ENCODE data around the gene NPLOC4. TPM values are rescaled to one million over a fixed set of nuclear protein-coding genes. Genes with fewer than 3 reads are reported as not detected.
A peak's percentile ranks its signal among the peaks of the same experiment; 100 is the strongest.

The NPLOC4 gene
- polyA plus RNA-seq, result 47.8 TPM
- long read RNA-seq, donor 1, full-length matches to known transcripts, result 4 of 4 reads
- long read RNA-seq, donor 1, partial matches to known transcripts, result 0 of 4 reads
- long read RNA-seq, donor 1, other reads (novel, unspliced or antisense), result 0 of 4 reads
- long read RNA-seq, donor 2, full-length matches to known transcripts, result 8 of 8 reads
- long read RNA-seq, donor 2, partial matches to known transcripts, result 0 of 8 reads
- long read RNA-seq, donor 2, other reads (novel, unspliced or antisense), result 0 of 8 reads
- long read RNA-seq, donor 3, result 0 reads
- long read RNA-seq, donor 4, result 0 reads
- long read RNA-seq, donor 5, full-length matches to known transcripts, result 5 of 5 reads
- long read RNA-seq, donor 5, partial matches to known transcripts, result 0 of 5 reads
- long read RNA-seq, donor 5, other reads (novel, unspliced or antisense), result 0 of 5 reads
- long read RNA-seq, donor 6, full-length matches to known transcripts, result 7 of 7 reads
- long read RNA-seq, donor 6, partial matches to known transcripts, result 0 of 7 reads
- long read RNA-seq, donor 6, other reads (novel, unspliced or antisense), result 0 of 7 reads
- long read RNA-seq, donor 7, full-length matches to known transcripts, result 2 of 2 reads
- long read RNA-seq, donor 7, partial matches to known transcripts, result 0 of 2 reads
- long read RNA-seq, donor 7, other reads (novel, unspliced or antisense), result 0 of 2 reads
- long read RNA-seq, donor 8, full-length matches to known transcripts, result 5 of 5 reads
- long read RNA-seq, donor 8, partial matches to known transcripts, result 0 of 5 reads
- long read RNA-seq, donor 8, other reads (novel, unspliced or antisense), result 0 of 5 reads
- long read RNA-seq, donor 9, full-length matches to known transcripts, result 5 of 5 reads
- long read RNA-seq, donor 9, partial matches to known transcripts, result 0 of 5 reads
- long read RNA-seq, donor 9, other reads (novel, unspliced or antisense), result 0 of 5 reads
- long read RNA-seq, donor 10, full-length matches to known transcripts, result 6 of 6 reads
- long read RNA-seq, donor 10, partial matches to known transcripts, result 0 of 6 reads
- long read RNA-seq, donor 10, other reads (novel, unspliced or antisense), result 0 of 6 reads
- long read RNA-seq, donor 11, full-length matches to known transcripts, result 1 of 1 reads
- long read RNA-seq, donor 11, partial matches to known transcripts, result 0 of 1 reads
- long read RNA-seq, donor 11, other reads (novel, unspliced or antisense), result 0 of 1 reads

- DNase-seq, result peak; percentile 67 to 89
- WGBS (ENCODE audit: insufficient coverage, low lambda C conversion rate), result 0% methylated on average over 1 of the region's 77 CpGs
- no peaks in the 10 kb centered on the region for H3K9me3 ChIP-seq (ENCODE audit: control insufficient read depth, low read depth, low read length)
- H3K27me3 ChIP-seq (ENCODE audit: control insufficient read depth, insufficient read depth, low read length), result no peaks in the 10 kb centered on the region
- no peaks in the 10 kb centered on the region for H3K36me3 ChIP-seq (ENCODE audit: control insufficient read depth, insufficient read depth, low read length)
- H3K4me3 ChIP-seq (ENCODE audit: low read length), result peak within 1 kb of the TSS; percentile 72
- H3K4me1 ChIP-seq (ENCODE audit: control insufficient read depth, insufficient read depth, low read length), result peaks cover 5% of the 10 kb centered on the region
- peak within 1 kb of the TSS; percentile 72 for H3K27ac ChIP-seq (ENCODE audit: low read length)
Observed at GRCh38 chr17:81636505-81637288, at the start of gene NPLOC4, which contains the start of gene TSPAN10. TSS of gene NPLOC4 (minus strand) at chr17:81637112. CDS start at chr17:81636930, 182 bp downstream. TSS of gene TSPAN10 (plus strand) at chr17:81637196. CDS start at chr17:81642413, 5,217 bp downstream.

GRCh38 chr17:81686614-81687013 is 49.7 kb upstream of the NPLOC4 start:
- peaks cover 63% of the 10 kb centered on the region for H3K36me3 ChIP-seq (ENCODE audit: control insufficient read depth, insufficient read depth, low read length)
- H3K9me3 ChIP-seq (ENCODE audit: control insufficient read depth, low read depth, low read length), result no peaks in the 10 kb centered on the region
- no CpG with 5 or more reads among the region's 20 CpGs for WGBS (ENCODE audit: insufficient coverage, low lambda C conversion rate)
- H3K27me3 ChIP-seq (ENCODE audit: control insufficient read depth, insufficient read depth, low read length), result no peaks in the 10 kb centered on the region
- H3K4me3 ChIP-seq (ENCODE audit: low read length), result no peak overlapping the region
- no peak overlapping the region for H3K27ac ChIP-seq (ENCODE audit: low read length)
- H3K4me1 ChIP-seq (ENCODE audit: control insufficient read depth, insufficient read depth, low read length), result peaks cover 15% of the 10 kb centered on the region
- DNase-seq, result no peak

DNA sequence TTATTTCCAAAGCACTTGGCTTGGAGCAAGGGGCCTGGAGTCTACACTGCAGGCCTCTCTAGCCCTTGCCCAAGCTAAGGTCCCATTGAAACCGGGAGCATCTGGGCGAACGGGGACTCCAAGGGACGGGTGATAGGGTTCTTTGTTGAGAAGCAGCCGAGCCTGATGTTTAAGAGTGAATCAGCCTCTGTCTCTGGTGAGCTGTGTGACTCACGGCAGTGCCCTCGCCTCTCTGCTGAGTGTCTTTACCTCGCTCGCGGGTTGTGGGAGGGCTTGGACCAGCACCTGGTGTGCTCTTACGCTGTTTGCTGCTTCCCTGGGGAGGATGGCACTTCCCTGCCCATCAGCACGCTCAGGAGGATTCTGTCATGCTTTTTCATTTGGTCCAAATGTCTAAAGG is 48.2 kb upstream of the NPLOC4 start:
- no CpG with 5 or more reads among the region's 12 CpGs for WGBS (ENCODE audit: insufficient coverage, low lambda C conversion rate)
- Histone ChIP-seq H3K27me3 (ENCODE audit: control insufficient read depth, insufficient read depth, low read length) (no peaks in the 10 kb centered on the region), H3K9me3 (ENCODE audit: control insufficient read depth, low read depth, low read length) (no peaks in the 10 kb centered on the region), H3K36me3 (ENCODE audit: control insufficient read depth, insufficient read depth, low read length) (peaks cover 55% of the 10 kb centered on the region), H3K4me3 (ENCODE audit: low read length) (peak overlapping the region; percentile 86), H3K4me1 (ENCODE audit: control insufficient read depth, insufficient read depth, low read length) (peaks cover 15% of the 10 kb centered on the region), H3K27ac (ENCODE audit: low read length) (no peak overlapping the region)
- DNase-seq, result no peak

GRCh38 chr17:81684442-81684911 is 47.6 kb upstream of the NPLOC4 start:
- peak overlapping the region; percentile 86 for H3K4me3 ChIP-seq (ENCODE audit: low read length)
- peaks cover 49% of the 10 kb centered on the region for H3K36me3 ChIP-seq (ENCODE audit: control insufficient read depth, insufficient read depth, low read length)
- no CpG with 5 or more reads among the region's 16 CpGs for WGBS (ENCODE audit: insufficient coverage, low lambda C conversion rate)
- peaks cover 15% of the 10 kb centered on the region for H3K4me1 ChIP-seq (ENCODE audit: control insufficient read depth, insufficient read depth, low read length)
- no peaks in the 10 kb centered on the region for H3K27me3 ChIP-seq (ENCODE audit: control insufficient read depth, insufficient read depth, low read length)
- no peak overlapping the region for H3K27ac ChIP-seq (ENCODE audit: low read length)
- no peaks in the 10 kb centered on the region for H3K9me3 ChIP-seq (ENCODE audit: control insufficient read depth, low read depth, low read length)
- no peak for DNase-seq

GRCh38 chr17:81683584-81684441 is 46.9 kb upstream of the NPLOC4 start, which contains the start of the genes ARL16 and HGS:
TSS of gene ARL16 (minus strand) at chr17:81683797. CDS start at chr17:81683753, 44 bp downstream.
TSS of gene HGS (plus strand) at chr17:81684011. CDS start at chr17:81684067, 56 bp downstream.
- H3K4me1 ChIP-seq (ENCODE audit: control insufficient read depth, insufficient read depth, low read length), result peaks cover 15% of the 10 kb centered on the region
- peaks cover 42% of the 10 kb centered on the region for H3K36me3 ChIP-seq (ENCODE audit: control insufficient read depth, insufficient read depth, low read length)
- H3K27me3 ChIP-seq (ENCODE audit: control insufficient read depth, insufficient read depth, low read length), result no peaks in the 10 kb centered on the region
- no CpG with 5 or more reads among the region's 112 CpGs for WGBS (ENCODE audit: insufficient coverage, low lambda C conversion rate)
- H3K27ac ChIP-seq (ENCODE audit: low read length), result no peak within 1 kb of the TSS
- peak; percentile 99 for DNase-seq
- no peaks in the 10 kb centered on the region for H3K9me3 ChIP-seq (ENCODE audit: control insufficient read depth, low read depth, low read length)
- H3K4me3 ChIP-seq (ENCODE audit: low read length), result peak within 1 kb of the TSS; percentile 86

DNA sequence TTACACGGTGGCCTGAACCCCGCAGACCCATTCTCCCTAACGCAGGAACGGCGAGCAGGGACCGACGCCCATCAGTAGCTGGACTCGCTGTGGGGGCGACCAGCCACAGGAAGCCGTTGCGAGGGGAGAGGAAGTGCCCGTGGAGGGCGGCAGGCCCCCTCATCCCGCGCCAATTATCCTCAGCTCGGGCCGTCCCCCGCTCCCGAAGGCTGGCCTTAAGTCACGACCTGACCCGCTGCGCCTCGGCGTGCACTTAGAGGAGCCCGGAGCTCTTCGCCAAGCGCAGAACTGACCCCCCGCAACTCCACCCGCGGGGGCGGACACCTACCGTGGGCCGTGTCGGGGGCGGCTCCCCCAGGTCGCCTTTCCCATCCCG is 46.3 kb upstream of the NPLOC4 start:
- Histone ChIP-seq H3K36me3 (ENCODE audit: control insufficient read depth, insufficient read depth, low read length) (peaks cover 36% of the 10 kb centered on the region), H3K9me3 (ENCODE audit: control insufficient read depth, low read depth, low read length) (no peaks in the 10 kb centered on the region), H3K27ac (ENCODE audit: low read length) (no peak overlapping the region), H3K4me3 (ENCODE audit: low read length) (peak overlapping the region; percentile 85), H3K4me1 (ENCODE audit: control insufficient read depth, insufficient read depth, low read length) (peaks cover 15% of the 10 kb centered on the region), H3K27me3 (ENCODE audit: control insufficient read depth, insufficient read depth, low read length) (no peaks in the 10 kb centered on the region)
- no peak for DNase-seq
- WGBS (ENCODE audit: insufficient coverage, low lambda C conversion rate), result no CpG with 5 or more reads among the region's 37 CpGs

- peaks cover 15% of the 10 kb centered on the region for H3K4me1 ChIP-seq (ENCODE audit: control insufficient read depth, insufficient read depth, low read length)
- H3K4me3 ChIP-seq (ENCODE audit: low read length), result peak overlapping the region; percentile 85
- 0% methylated on average over 3 of the region's 19 CpGs for WGBS (ENCODE audit: insufficient coverage, low lambda C conversion rate)
- DNase-seq, result peak in 1 of 2 donors; percentile 16
- peaks cover 31% of the 10 kb centered on the region for H3K36me3 ChIP-seq (ENCODE audit: control insufficient read depth, insufficient read depth, low read length)
- H3K9me3 ChIP-seq (ENCODE audit: control insufficient read depth, low read depth, low read length), result no peaks in the 10 kb centered on the region
- no peak overlapping the region for H3K27ac ChIP-seq (ENCODE audit: low read length)
- H3K27me3 ChIP-seq (ENCODE audit: control insufficient read depth, insufficient read depth, low read length), result no peaks in the 10 kb centered on the region
Observed at GRCh38 chr17:81682565-81683207, 45.8 kb upstream of the NPLOC4 start.

DNA sequence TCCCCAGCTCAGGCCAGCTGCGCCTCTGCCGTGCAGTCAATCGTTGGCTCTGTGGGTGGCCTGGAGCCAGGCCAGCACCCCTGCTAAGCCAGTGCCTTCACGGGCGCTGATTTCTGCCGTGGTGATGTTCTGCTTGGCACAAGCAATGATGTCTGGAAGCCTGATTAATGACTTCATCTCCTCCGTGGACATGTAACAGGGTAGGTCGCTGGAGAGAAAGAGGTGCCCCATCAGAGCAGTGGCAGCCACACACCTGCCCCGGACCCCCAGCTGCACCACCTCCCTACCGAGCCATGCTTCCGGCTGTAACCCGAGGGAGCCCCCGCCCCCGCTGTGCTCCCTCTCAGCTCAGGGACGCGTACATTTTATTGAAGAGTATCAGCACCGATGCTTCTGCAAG is 44.8 kb upstream of the NPLOC4 start:
- H3K9me3 ChIP-seq (ENCODE audit: control insufficient read depth, low read depth, low read length), result no peaks in the 10 kb centered on the region
- no peaks in the 10 kb centered on the region for H3K27me3 ChIP-seq (ENCODE audit: control insufficient read depth, insufficient read depth, low read length)
- WGBS (ENCODE audit: insufficient coverage, low lambda C conversion rate), result no CpG with 5 or more reads among the region's 17 CpGs

More for the DNA sequence above, 44.8 kb upstream of the NPLOC4 start:
- DNase-seq, result no peak
- Histone ChIP-seq H3K36me3 (ENCODE audit: control insufficient read depth, insufficient read depth, low read length) (peaks cover 21% of the 10 kb centered on the region), H3K4me3 (ENCODE audit: low read length) (no peak overlapping the region), H3K27ac (ENCODE audit: low read length) (no peak overlapping the region), H3K4me1 (ENCODE audit: control insufficient read depth, insufficient read depth, low read length) (peaks cover 15% of the 10 kb centered on the region)
